ENCODE results near the gene CACNA1C. TPM values are rescaled to one million over a fixed set of nuclear protein-coding genes. Genes with fewer than 3 reads are reported as not detected.

The CACNA1C gene
- total RNA-seq, 1 donor, result 16.6 TPM

DNA sequence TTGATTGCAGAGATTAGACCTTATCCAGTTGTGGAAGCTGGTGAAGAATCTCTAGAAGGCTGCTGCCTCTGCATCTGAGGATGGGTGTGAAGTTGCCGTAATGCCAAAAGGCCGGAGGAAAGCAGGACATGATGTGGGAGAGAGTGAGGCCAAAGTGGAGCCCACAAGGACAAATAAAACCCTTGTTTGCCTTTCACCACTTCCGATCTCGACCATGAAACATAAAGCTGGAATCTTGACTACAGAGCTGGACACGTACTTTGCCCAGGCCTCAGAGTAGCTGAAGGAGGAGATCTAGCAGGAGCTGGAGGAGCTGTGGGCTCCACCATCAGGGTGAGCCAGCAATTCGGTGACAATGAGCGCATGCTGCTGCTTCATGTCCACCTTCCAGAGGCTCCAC lies 5.0 kb upstream of the CACNA1C start:
- no peak for DNase-seq (ENCODE audit: low read depth)
- no peak for TF ChIP-seq CTCF (IDR thresholded peaks at IDR 0.05; ENCODE audit: insufficient read depth, low read length)
- no peak overlapping the region for H3K4me3 ChIP-seq (ENCODE audit: low read depth, low read length)

- TF ChIP-seq CTCF (IDR thresholded peaks at IDR 0.05; ENCODE audit: insufficient read depth, low read length), result no peak
- no peak overlapping the region for H3K4me3 ChIP-seq (ENCODE audit: low read depth, low read length)
- peak; percentile 44 for DNase-seq (ENCODE audit: low read depth)
Measured at GRCh38 chr12:2049604-2050540, 2.9 kb upstream of the CACNA1C start.

- H3K4me3 ChIP-seq (ENCODE audit: low read depth, low read length), result peak overlapping the region; percentile 85
- peak; percentile 19 for DNase-seq (ENCODE audit: low read depth)
- peak; percentile 32 for TF ChIP-seq CTCF (IDR thresholded peaks at IDR 0.05; ENCODE audit: insufficient read depth, low read length)
Measured at GRCh38 chr12:2051700-2052621, 826 bp upstream of the CACNA1C start.

DNA sequence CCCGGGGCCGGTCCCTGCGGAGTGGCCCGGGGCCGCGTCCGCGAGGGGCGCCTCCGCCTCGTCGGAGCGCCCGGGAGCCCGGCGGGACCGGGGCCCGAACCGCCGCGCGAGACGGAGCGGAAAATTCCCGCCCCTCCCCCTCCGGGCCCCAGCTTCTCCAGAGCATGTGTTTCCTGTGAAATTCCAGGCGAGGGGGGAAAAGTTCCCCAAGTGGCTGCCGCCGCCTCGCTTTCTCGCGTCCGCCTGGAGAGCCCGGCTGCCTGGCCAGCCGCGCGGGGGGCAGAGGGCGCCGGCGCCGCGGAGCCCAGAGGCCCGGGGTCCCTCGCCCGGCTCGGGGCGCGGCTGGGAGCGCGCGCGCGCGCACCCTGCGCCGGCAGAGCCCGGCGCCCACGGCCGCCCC lies 904 bp downstream of the CACNA1C start:
- peak; percentile 49 for DNase-seq (ENCODE audit: low read depth)
- peak overlapping the region; percentile 85 for H3K4me3 ChIP-seq (ENCODE audit: low read depth, low read length)
- no peak for TF ChIP-seq CTCF (IDR thresholded peaks at IDR 0.05; ENCODE audit: insufficient read depth, low read length)

DNA sequence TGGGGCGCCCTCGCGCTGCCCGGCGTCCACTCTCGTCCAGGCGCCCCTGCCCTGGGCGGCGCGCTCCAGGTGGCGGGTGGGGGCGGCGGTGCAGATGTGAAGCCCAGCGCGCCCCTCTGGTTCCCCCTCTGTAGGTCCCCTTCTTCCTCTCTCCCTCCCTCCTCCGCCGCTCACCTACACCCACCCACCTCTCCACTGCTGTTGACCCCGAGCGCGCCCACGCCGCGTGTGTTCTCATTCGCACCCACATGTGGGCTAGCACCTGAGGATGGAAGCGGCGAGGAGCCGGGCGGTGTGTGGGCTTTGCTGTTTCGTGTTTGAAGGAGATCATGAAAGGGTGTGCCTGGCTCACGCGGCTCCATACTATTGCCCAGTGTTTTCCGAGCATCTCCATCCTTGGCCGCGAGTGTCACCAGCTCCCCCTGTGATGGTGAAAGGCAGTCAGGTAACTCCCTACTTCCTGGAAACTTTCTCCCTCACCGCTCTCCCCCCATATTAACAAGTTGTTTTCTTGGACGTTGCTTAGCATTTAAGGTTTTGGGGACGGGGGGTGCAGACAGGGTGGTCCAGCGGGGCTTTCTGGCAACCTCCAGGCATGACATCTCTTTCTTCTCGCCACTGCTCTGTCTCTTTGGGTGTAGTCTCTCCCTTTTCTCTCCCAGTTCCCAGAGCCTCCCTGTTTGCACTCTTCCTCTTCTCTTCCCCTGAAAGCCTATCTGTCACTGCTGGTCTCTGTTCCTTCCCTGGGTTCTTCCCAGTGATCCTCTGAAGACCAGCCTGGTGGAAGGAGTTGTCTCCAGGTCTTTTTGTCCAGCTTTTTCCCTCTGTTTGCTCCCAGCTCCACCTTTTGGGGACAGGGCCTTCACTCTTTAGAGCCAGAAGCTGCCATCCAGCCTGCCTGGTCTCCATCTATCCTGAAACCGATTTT lies 1.6 kb downstream of the CACNA1C start:
- peak overlapping the region; percentile 85 for H3K4me3 ChIP-seq (ENCODE audit: low read depth, low read length)
- DNase-seq (ENCODE audit: low read depth), result peak; percentile 46
- TF ChIP-seq CTCF (IDR thresholded peaks at IDR 0.05; ENCODE audit: insufficient read depth, low read length), result no peak

All from fibroblast of the aortic adventitia (primary cell).